ENCODE measurements around the gene SLC39A12. TPM values are rescaled to one million over a fixed set of nuclear protein-coding genes. Genes with fewer than 3 reads are reported as not detected.
"Not testable (repeated sequence)": the region's sequence is repeated elsewhere in the genome, so short reads cannot be mapped to it uniquely, and the experiment has no call there.

The SLC39A12 gene
- total RNA-seq, result not detected
- long read RNA-seq, result 0 reads

GRCh38 chr10:17951868-17952371, at the start of gene SLC39A12:
Gene SLC39A12 (plus strand): TSS chr10:17951918. CDS start chr10:17953277, 1,359 bp downstream.
- DNase-seq (ENCODE audit: missing footprints) (no peak), ATAC-seq (no peak)
- intact Hi-C loops (cut with DNase I), result no loop called here

- intact Hi-C loops (cut with DNase I), result no loop called here
- ATAC-seq, result no peak
- DNase-seq (ENCODE audit: missing footprints), result no peak
Observed at GRCh38 chr10:17904564-17904963, 47.2 kb upstream of the SLC39A12 start.

- intact Hi-C loops (cut with DNase I), result no loop called here
- ATAC-seq (no peak), DNase-seq (ENCODE audit: missing footprints) (no peak)
Observed at GRCh38 chr10:17905491-17905890, 46.2 kb upstream of the SLC39A12 start.

GRCh38 chr10:17906002-17906401, 45.7 kb upstream of the SLC39A12 start:
- intact Hi-C loops (cut with DNase I), result no loop called here
- DNase-seq (ENCODE audit: missing footprints) (no peak), ATAC-seq (no peak)

- intact Hi-C loops (cut with DNase I), result no loop called here
- no peak for ATAC-seq
- no peak for DNase-seq (ENCODE audit: missing footprints)
Observed at GRCh38 chr10:17907641-17908040, 44.1 kb upstream of the SLC39A12 start.

- DNase-seq (ENCODE audit: missing footprints) (no peak), ATAC-seq (no peak)
- intact Hi-C loops (cut with DNase I), result loop anchor here (2.0 to 5.0 kb wide), 4 partner anchors 192 to 402 kb away; partner anchors contain the start of gene CACNB2
Observed at GRCh38 chr10:17910125-17910789, 41.5 kb upstream of the SLC39A12 start.

GRCh38 chr10:17912754-17913153, 39.0 kb upstream of the SLC39A12 start:
- ATAC-seq, result peak; percentile 55
- intact Hi-C loops (cut with DNase I), result loop anchor here (5.0 kb wide), 2 partner anchors 190 to 400 kb away; no protein-coding TSS in a partner anchor
- no peak for DNase-seq (ENCODE audit: missing footprints)

- DNase-seq (ENCODE audit: missing footprints) (no peak), ATAC-seq (peak; percentile 40)
- intact Hi-C loops (cut with DNase I), result loop anchor here (5.0 kb wide), 2 partner anchors 189 to 399 kb away; no protein-coding TSS in a partner anchor
Observed at GRCh38 chr10:17913604-17914003, 38.1 kb upstream of the SLC39A12 start.

GRCh38 chr10:17914169-17915045, 37.3 kb upstream of the SLC39A12 start:
- intact Hi-C loops (cut with DNase I), result loop anchor here (5.0 kb wide), 2 partner anchors 188 to 398 kb away; no protein-coding TSS in a partner anchor
- no peak for DNase-seq (ENCODE audit: missing footprints)
- peak; percentile 14 for ATAC-seq

GRCh38 chr10:17915181-17915580, 36.5 kb upstream of the SLC39A12 start:
- intact Hi-C loops (cut with DNase I), result no loop called here
- ATAC-seq (no peak), DNase-seq (ENCODE audit: missing footprints) (no peak)

GRCh38 chr10:17918187-17918903, 33.4 kb upstream of the SLC39A12 start:
- intact Hi-C loops (cut with DNase I), result no loop called here
- DNase-seq (ENCODE audit: missing footprints), result no peak
- ATAC-seq, result no peak

- ATAC-seq, result no peak
- DNase-seq (ENCODE audit: missing footprints), result no peak
- intact Hi-C loops (cut with DNase I), result no loop called here
Observed at GRCh38 chr10:17921378-17921777, 30.3 kb upstream of the SLC39A12 start.

GRCh38 chr10:17923728-17924127, 28.0 kb upstream of the SLC39A12 start:
- ATAC-seq, result peak; percentile 42
- intact Hi-C loops (cut with DNase I), result no loop called here
- DNase-seq (ENCODE audit: missing footprints), result no peak

- intact Hi-C loops (cut with DNase I), result no loop called here
- ATAC-seq (no peak), DNase-seq (ENCODE audit: missing footprints) (no peak)
Observed at GRCh38 chr10:17943033-17943745, 8.5 kb upstream of the SLC39A12 start.

- ATAC-seq; DNase-seq (ENCODE audit: missing footprints); intact Hi-C loops (cut with DNase I): not testable (repeated sequence)
Observed at GRCh38 chr10:17950269-17950668, 1.4 kb upstream of the SLC39A12 start.

- ATAC-seq (no peak), DNase-seq (ENCODE audit: missing footprints) (no peak)
- intact Hi-C loops (cut with DNase I), result no loop called here
Observed at GRCh38 chr10:17950726-17951125, 992 bp upstream of the SLC39A12 start.

- DNase-seq (ENCODE audit: missing footprints); intact Hi-C loops (cut with DNase I); ATAC-seq: not testable (repeated sequence)
Observed at GRCh38 chr10:17954372-17954771, 2.7 kb downstream of the SLC39A12 start.

GRCh38 chr10:17954861-17955260, 3.1 kb downstream of the SLC39A12 start:
- DNase-seq (ENCODE audit: missing footprints) (no peak), ATAC-seq (no peak)
- intact Hi-C loops (cut with DNase I), result no loop called here
